Stimulated activated CD4-positive, alpha-beta T cell treated with anti-CD3 and anti-CD28 coated beads, TNF-alpha, amount 100 ng/mL, for 1 hour (primary cell): ENCODE results near the gene SMPD1.
A peak's percentile ranks its signal among the peaks of the same experiment; 100 is the strongest.

Experiments
- DNase-seq, 3 donors: peaks; one replicate each; pipeline ENCODE4 v3.0.0-alpha.2; 2020; ENCODE audit warnings: low read depth in 3 of 3, low spot score in 1 of 3

The SMPD1 gene

GRCh38 chr11:6413791-6414201, 23.5 kb downstream of the SMPD1 start:
- peak in 1 of 3 donors; percentile 44 for DNase-seq

- no peak for DNase-seq
Measured at GRCh38 chr11:6414874-6415328, 24.6 kb downstream of the SMPD1 start.

- no peak for DNase-seq
Measured at GRCh38 chr11:6415797-6416196, 25.5 kb downstream of the SMPD1 start.

- no peak for DNase-seq
Measured at GRCh38 chr11:6417907-6418556, 27.8 kb downstream of the SMPD1 start.

- DNase-seq, result no peak
Measured at GRCh38 chr11:6418557-6419008, 28.3 kb downstream of the SMPD1 start.

- DNase-seq, result peak; percentile 32 to 74 (median 57)
Measured at GRCh38 chr11:6419009-6419631, 28.8 kb downstream of the SMPD1 start, which contains the start of gene APBB1. TSS of gene APBB1 (minus strand) at chr11:6419094. CDS start at chr11:6411347, 7,747 bp downstream.

- DNase-seq, result no peak
Measured at GRCh38 chr11:6420677-6421076, 30.4 kb downstream of the SMPD1 start.

- DNase-seq, result no peak
Measured at GRCh38 chr11:6427516-6427915, 37.2 kb downstream of the SMPD1 start.

GRCh38 chr11:6431861-6432260, 41.6 kb downstream of the SMPD1 start:
- no peak for DNase-seq

- DNase-seq, result no peak
Measured at GRCh38 chr11:6433998-6434660, 43.9 kb downstream of the SMPD1 start.

GRCh38 chr11:6437423-6437822, 47.1 kb downstream of the SMPD1 start:
- DNase-seq, result no peak

- no peak for DNase-seq
Measured at GRCh38 chr11:6437993-6438392, 47.7 kb downstream of the SMPD1 start.

GRCh38 chr11:6438979-6439571, 48.8 kb downstream of the SMPD1 start:
- no peak for DNase-seq

- no peak for DNase-seq
Measured at GRCh38 chr11:6440906-6441358, 50.7 kb downstream of the SMPD1 start, which contains the start of gene HPX. TSS of gene HPX (minus strand) at chr11:6440987. CDS start at chr11:6440963, 24 bp downstream.

GRCh38 chr11:6442441-6442840, 52.2 kb downstream of the SMPD1 start:
- no peak for DNase-seq

- peak in 2 of 3 donors; percentile 24 to 35 for DNase-seq
Measured at GRCh38 chr11:6443269-6444003, 53.2 kb downstream of the SMPD1 start.
